OCI-LY7 (cell line): ENCODE results near the gene PTPA.

ENCODE experiments used
- CTCF ChIP-seq: fragments of 200-600 bp; sonication (generic); conservative IDR thresholded peaks from 2 replicates; pipeline ENCODE4 v1.5.1; 2014; ENCODE audit warnings: mild to moderate bottlenecking, antibody characterized with exemption, low read length, moderate library complexity, mixed read lengths
- EZH2phosphoT487 ChIP-seq: fragments of 200-600 bp; sonication (generic); IDR thresholded peaks from 2 replicates; pipeline ENCODE4 v1.6.1; 2018; ENCODE audit warnings: low read depth, borderline replicate concordance, mild to moderate bottlenecking, mixed run types, antibody characterized with exemption, low read length, moderate library complexity, mixed read lengths

- TF ChIP-seq CTCF (no peak), EZH2phosphoT487 (no peak)
These were observed 62.3 kb downstream of the PTPA start for GRCh38 chr9:129173296-129174101.
